Muscle of leg (tissue), 11 donors: ENCODE results near the gene CORO2B. TPM values are rescaled to one million over a fixed set of nuclear protein-coding genes. Genes with fewer than 3 reads are reported as not detected.

Experiments used
- DNase-seq: peaks from one replicate; pipeline ENCODE4 v3.0.0; 2013
- H3K27ac ChIP-seq: one replicate; pipeline ENCODE4 v1.5.1; 2013; ENCODE audit warnings: mild to moderate bottlenecking, low read length, control low read depth
- H3K27me3 ChIP-seq: one replicate; pipeline ENCODE4 v1.6.1; 2013; ENCODE audit warnings: low read length; ENCODE audit not compliant: control insufficient read depth, insufficient read depth
- H3K36me3 ChIP-seq: one replicate; pipeline ENCODE4 v1.6.1; 2013; ENCODE audit warnings: low read length; ENCODE audit not compliant: control insufficient read depth, insufficient read depth
- H3K4me1 ChIP-seq: one replicate; pipeline ENCODE4 v1.6.1; 2013; ENCODE audit warnings: low read length; ENCODE audit not compliant: control insufficient read depth, insufficient read depth
- H3K4me3 ChIP-seq: one replicate; pipeline ENCODE4 v1.5.1; 2013; ENCODE audit warnings: low read length, control low read depth
- H3K9me3 ChIP-seq: replicated peaks from 2 replicates; pipeline ENCODE4 v1.6.1; 2013; ENCODE audit warnings: low read depth, low read length; ENCODE audit not compliant: control insufficient read depth
- WGBS: methylation state at CpG from one replicate; pipeline ENCODE4 v1.1.5; 2013; ENCODE audit warnings: missing lambda C conversion rate; ENCODE audit not compliant: insufficient coverage; 5-methylcytosine and 5-hydroxymethylcytosine counted together
- polyA plus RNA-seq, 8 donors: library from polyadenylated mRNA; unstranded; fragments of 120-200 nt; gene quantifications; one replicate each; pipeline versions ENCODE4 v1.2.1 to v1.2.3, GENCODE V29; 2013; ENCODE audit warnings: inconsistent platforms in 1 of 8, low replicate concordance in 1 of 8; ENCODE audit not compliant: insufficient read length in 8 of 8, insufficient read depth in 1 of 8
- total RNA-seq: library from RNA; stranded (reverse); fragments of 120-200 nt; gene quantifications from one replicate; pipeline ENCODE4 v1.2.4, GENCODE V29; 2013

CORO2B gene
- total and polyA plus RNA-seq, 9 donors = 2.9 to 8.6 (median 5.3) TPM

DNA sequence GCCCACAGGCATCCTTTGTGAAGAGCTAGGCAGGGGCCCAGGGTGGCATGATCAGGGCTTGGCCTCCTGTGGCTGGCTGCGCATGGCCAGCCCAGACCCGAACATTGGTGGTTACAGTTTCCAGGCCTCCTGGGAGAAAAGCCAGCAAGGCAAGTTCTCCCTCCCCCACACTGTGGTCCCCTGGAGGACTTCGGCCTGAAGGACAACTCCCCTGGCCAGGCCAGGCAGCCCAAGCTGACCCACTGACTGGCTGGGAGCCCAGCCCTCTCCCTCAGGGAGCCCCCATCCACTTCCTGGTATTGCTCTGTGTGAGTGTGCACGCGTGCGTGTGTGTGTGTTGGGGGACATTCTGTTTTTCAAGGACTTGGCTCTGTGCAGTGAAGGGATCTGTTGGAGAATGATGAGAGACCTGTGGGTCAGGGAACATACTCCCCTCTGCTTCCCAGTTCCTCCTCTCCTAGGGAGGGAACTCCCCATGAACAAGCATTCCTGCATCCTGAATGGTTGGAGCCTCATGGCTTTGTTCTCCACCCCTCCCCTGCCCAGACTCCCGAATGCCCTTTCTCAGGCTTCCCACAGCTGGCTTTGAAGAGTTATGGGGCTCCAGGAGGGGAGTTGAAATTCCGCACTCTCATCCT is 29.5 kb downstream of the CORO2B start:
- Histone ChIP-seq H3K27me3 (no peaks in the 10 kb centered on the region), H3K4me3 (no peak overlapping the region), H3K9me3 (peaks cover 4% of the 10 kb centered on the region), H3K4me1 (peaks cover 29% of the 10 kb centered on the region), H3K27ac (no peak overlapping the region), H3K36me3 (no peaks in the 10 kb centered on the region)
- 31% methylated on average over 3 of the region's 8 CpGs for WGBS
- peak; percentile 73 for DNase-seq

DNA sequence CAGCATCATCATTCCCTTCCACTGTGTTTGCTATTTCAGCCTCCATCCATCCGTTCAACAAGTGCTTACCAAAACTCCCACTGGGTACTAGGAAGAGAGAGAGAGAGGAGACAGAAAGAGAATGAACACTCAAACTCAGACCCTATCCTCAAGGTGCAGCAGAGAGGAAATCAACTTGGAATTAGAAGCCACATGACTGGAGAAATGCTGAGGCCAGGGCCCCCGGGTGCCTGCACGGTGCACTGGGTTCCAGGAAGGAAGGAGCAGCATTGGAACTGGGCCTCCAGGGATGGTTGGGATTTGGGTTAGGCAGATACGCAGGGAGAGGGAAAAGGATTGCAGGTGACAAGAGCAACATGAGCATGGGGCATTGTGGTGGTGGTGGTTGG is 30.0 kb downstream of the CORO2B start:
- no peaks in the 10 kb centered on the region for H3K36me3 ChIP-seq
- peaks cover 4% of the 10 kb centered on the region for H3K9me3 ChIP-seq
- WGBS = 92% methylated on average over 3 of the region's 4 CpGs
- DNase-seq = no peak
- H3K27ac ChIP-seq = no peak overlapping the region
- no peak overlapping the region for H3K4me3 ChIP-seq
- H3K4me1 ChIP-seq = peaks cover 29% of the 10 kb centered on the region
- H3K27me3 ChIP-seq = no peaks in the 10 kb centered on the region

DNA sequence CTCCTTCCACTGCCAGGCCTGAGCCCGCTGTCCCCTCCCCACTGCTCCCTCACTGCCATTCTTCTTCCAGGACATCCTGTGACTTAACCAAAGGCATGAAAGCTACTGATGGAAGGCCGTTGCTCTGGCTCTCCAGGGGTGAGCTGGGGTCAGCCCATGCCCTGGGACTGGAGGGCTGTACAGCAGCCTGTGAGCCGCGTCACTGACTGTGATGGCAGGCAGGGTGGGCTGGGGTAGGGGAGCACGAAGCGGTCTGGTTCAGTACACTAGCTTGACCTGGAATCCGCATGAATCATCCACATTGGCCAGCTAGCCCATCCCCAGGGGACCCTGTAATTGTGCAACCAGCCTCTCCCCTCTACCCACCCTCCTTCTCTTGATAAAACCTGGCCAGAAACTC is 30.8 kb downstream of the CORO2B start:
- Histone ChIP-seq H3K4me3 (no peak overlapping the region), H3K9me3 (peaks cover 4% of the 10 kb centered on the region), H3K36me3 (no peaks in the 10 kb centered on the region), H3K27ac (no peak overlapping the region), H3K27me3 (no peaks in the 10 kb centered on the region), H3K4me1 (peaks cover 34% of the 10 kb centered on the region)
- WGBS = 68% methylated on average over 3 of the region's 7 CpGs
- no peak for DNase-seq

DNA sequence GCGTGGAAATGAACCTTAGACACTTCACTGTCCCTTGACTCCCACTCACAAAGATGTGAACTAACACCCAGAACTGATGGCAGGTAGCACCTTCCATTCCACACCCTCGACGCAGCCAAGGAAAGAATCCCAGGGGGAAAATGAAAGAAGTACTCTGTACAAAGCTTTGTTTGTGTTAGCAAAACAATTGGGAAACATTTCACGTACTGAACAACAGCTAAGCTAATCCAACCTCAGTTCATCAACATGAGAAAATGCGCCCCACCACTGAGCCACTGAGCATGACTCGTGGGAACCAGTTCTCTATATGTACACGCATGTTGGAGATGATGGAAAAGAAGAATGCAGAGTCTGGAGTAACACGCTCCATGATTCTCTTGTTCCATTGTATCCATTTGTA is 32.0 kb downstream of the CORO2B start:
- Histone ChIP-seq H3K4me1 (peaks cover 36% of the 10 kb centered on the region), H3K27ac (no peak overlapping the region), H3K4me3 (no peak overlapping the region), H3K36me3 (no peaks in the 10 kb centered on the region), H3K9me3 (peaks cover 4% of the 10 kb centered on the region), H3K27me3 (no peaks in the 10 kb centered on the region)
- 20% methylated on average over 1 of the region's 8 CpGs for WGBS
- no peak for DNase-seq

DNA sequence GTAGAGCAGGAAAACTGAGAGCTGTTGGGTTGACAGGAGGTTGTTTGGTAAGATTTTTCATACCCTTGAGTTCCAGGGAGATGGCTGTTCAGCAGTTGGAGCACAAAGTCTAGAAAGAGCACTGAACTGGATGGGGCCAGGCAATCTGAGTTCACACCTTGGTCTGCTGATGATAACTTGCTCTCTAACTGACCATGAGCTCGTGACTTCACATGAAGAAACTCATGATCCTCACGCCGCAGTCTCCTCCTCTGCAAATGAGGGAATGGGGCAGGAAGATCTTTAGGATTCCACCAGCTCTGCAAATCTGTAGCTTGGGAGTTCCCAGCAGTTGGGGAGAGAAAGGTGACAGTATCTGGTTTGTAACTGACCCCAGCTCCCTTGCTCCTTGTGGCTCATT is 33.7 kb downstream of the CORO2B start:
- H3K36me3 ChIP-seq = no peaks in the 10 kb centered on the region
- 96% methylated on average over 3 of the region's 3 CpGs for WGBS
- H3K27me3 ChIP-seq = no peaks in the 10 kb centered on the region
- DNase-seq = no peak
- no peak overlapping the region for H3K27ac ChIP-seq
- H3K4me3 ChIP-seq = no peak overlapping the region
- peaks cover 28% of the 10 kb centered on the region for H3K4me1 ChIP-seq
- H3K9me3 ChIP-seq = no peaks in the 10 kb centered on the region

DNA sequence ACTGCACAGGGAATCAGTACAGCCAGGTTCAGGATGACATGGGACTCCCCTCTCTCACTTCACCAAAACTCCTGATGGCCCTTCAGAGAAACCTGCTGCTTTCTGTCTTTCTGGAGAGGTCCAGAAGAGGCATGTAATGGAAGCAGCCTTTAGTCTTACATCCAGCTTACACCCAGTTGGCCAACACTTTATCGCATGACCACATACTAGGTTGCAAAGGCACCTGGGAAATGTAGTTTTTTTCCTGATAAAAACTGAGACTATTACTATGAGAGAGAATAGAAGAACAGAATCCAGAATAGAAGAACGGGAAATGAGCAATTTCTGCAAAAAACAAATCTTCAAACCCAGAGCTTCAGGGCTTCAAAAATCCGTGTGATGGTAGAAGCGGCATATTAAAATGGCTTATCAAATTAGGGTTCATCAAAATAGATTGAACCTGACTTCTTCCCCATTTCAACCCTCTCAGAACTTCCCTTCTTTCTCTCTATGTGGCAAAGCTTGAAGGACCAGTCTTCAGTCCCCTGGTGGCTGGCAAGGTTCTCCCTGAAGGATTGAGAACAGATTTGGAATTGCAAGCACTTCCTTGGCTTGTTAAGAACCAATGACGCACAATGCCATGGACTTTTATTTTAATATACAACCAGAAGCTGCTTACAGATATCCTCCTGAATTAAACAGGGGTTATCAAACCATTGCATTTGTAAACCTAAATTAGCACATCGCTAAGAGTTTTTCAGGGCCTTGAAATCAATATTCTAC is 34.4 kb downstream of the CORO2B start:
- peaks cover 23% of the 10 kb centered on the region for H3K4me1 ChIP-seq
- DNase-seq = no peak
- WGBS = 85% methylated on average over 2 of the region's 6 CpGs

DNA sequence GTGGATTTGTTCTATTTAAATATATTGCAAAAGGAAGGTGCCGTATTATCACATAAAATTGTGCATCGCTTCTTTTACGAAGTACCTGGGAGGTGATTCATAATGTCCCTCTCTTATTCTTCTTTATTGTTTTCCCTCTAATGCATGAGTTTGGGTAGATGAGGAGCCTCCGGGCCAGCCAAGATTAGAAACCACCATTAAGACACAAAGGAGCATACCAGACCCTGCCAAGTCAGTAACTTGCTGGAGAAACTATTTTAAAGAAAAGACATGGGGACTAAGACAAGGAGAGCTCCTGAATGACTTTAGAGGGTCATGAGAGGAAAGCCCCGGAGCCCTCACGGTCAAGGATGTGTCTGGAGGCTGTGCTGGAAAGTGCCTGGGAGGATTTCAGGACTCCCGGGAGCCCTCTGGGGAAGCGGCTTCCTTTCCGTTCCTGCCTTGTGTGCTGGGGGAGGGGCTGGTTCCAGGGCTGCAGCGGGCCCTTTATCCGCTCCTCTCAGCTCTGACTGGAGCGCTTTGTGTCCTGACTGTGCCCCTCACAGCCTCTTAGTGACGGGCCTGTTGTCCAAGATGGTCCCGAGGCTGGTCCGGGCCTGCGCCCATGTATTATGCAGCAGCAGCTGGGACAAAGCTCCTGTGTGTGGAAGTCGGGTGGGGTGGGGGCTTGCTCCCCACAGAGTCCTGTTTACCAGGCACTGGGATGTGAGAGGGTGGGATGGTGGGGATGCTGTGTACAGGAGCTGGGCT is 35.7 kb downstream of the CORO2B start:
- H3K27ac ChIP-seq = peak overlapping the region; percentile 49
- H3K27me3 ChIP-seq = no peaks in the 10 kb centered on the region
- 24% methylated on average over 13 of the region's 17 CpGs for WGBS
- H3K4me3 ChIP-seq = no peak overlapping the region
- no peaks in the 10 kb centered on the region for H3K9me3 ChIP-seq
- DNase-seq = peak; percentile 62
- no peaks in the 10 kb centered on the region for H3K36me3 ChIP-seq
- H3K4me1 ChIP-seq = peaks cover 12% of the 10 kb centered on the region

More for the DNA sequence above, 34.4 kb downstream of the CORO2B start:
- Histone ChIP-seq H3K27me3 (no peaks in the 10 kb centered on the region), H3K9me3 (no peaks in the 10 kb centered on the region), H3K4me3 (no peak overlapping the region), H3K36me3 (no peaks in the 10 kb centered on the region), H3K27ac (no peak overlapping the region)

DNA sequence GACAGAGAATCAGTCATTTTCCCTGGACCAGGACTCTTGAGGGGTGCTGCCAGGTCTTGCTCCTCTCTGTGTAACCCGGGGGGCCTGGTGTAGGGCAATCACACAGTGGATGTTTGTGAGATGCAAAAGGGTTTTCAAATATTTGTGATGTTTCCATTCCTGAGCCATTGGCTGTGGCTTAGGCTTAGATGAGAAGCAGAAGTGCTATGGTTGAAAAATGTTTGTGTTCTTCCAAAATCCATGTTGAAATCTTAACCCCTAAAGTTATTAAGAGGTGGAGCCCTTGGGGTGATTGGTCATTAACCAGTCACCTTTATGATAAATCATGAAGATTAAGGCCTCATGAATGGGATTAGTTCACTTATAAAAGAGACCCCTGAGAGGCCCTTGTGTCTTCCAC is 36.5 kb downstream of the CORO2B start:
- Histone ChIP-seq H3K27ac (peak overlapping the region; percentile 49), H3K4me3 (no peak overlapping the region), H3K4me1 (peaks cover 11% of the 10 kb centered on the region), H3K27me3 (no peaks in the 10 kb centered on the region), H3K9me3 (no peaks in the 10 kb centered on the region), H3K36me3 (no peaks in the 10 kb centered on the region)
- DNase-seq = no peak
- no CpG with 5 or more reads among the region's 1 CpG for WGBS

DNA sequence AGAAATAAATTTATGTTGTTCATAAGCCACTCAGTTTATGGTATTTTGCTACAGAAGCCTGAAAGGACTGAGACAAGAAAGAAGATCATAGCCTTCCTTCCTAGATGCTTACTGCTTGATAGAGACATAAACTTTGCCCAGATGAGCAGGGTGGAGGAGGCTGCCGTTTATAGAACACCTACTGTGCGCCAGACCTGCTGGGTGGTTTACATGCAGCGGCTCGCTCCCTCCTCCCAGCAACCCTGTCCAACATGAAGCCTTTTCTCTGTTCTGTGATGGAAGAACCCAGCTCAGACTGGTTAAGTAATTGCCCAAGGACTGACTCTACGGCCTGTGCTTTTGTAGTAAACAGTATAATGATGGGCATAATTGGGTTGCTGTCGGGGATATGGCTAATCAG is 37.0 kb downstream of the CORO2B start:
- H3K4me1 ChIP-seq = peaks cover 16% of the 10 kb centered on the region
- WGBS = no CpG with 5 or more reads among the region's 6 CpGs
- no peak overlapping the region for H3K27ac ChIP-seq

DNA sequence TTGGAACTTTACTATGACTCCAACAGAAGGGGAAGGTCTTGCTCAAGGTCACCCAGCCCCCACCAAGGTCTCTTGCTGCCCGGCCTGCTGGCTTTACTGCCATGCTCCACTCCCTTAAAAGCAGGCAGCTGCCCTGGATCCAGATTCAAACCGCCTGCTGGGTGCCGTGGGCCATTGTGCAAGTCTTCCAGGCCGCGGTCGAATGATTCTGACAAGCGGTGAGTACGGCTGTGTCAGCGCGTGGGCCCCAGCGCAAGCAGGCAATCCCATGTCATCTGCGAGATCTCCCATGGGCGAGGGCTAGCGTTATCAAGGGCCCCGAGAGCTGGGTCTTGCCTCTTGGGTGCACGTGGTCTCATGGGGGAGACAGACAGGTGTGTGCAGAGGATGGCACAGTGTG is 37.6 kb downstream of the CORO2B start:
- Histone ChIP-seq H3K27me3 (no peaks in the 10 kb centered on the region), H3K4me3 (no peak overlapping the region), H3K36me3 (no peaks in the 10 kb centered on the region), H3K9me3 (no peaks in the 10 kb centered on the region), H3K27ac (no peak overlapping the region), H3K4me1 (peaks cover 22% of the 10 kb centered on the region)
- DNase-seq = no peak
- 80% methylated on average over 15 of the region's 16 CpGs for WGBS

More for the DNA sequence above, 37.0 kb downstream of the CORO2B start:
- H3K27me3 ChIP-seq = no peaks in the 10 kb centered on the region
- no peak for DNase-seq
- no peak overlapping the region for H3K4me3 ChIP-seq
- H3K36me3 ChIP-seq = no peaks in the 10 kb centered on the region
- H3K9me3 ChIP-seq = no peaks in the 10 kb centered on the region
